Breast epithelium (tissue), 4 donors: Measurements from ENCODE around the gene MAPT. TPM values are rescaled to one million over a fixed set of nuclear protein-coding genes. Genes with fewer than 3 reads are reported as not detected.

ENCODE experiments used
- DNase-seq, 2 donors: peaks; one replicate each; pipeline ENCODE4 v3.0.0-alpha.2; 2019; ENCODE audit warnings: low spot score in 2 of 2
- H3K27ac ChIP-seq, 2 donors: fragments of 200-600 bp; sonication (generic) in 1 of 2; one replicate each; pipeline ENCODE4 v1.5.1; 2016 to 2019; ENCODE audit warnings: mild to moderate bottlenecking in 1 of 2
- H3K27me3 ChIP-seq, 2 donors: fragments of 200-600 bp; sonication (generic) in 1 of 2; one replicate each; pipeline versions ENCODE4 v1.5.1 to v1.6.0; 2017 to 2019; ENCODE audit warnings: control low read depth in 1 of 2, mild to moderate bottlenecking in 1 of 2
- H3K36me3 ChIP-seq: fragments of 200-600 bp; one replicate; pipeline ENCODE4 v1.5.1; 2019
- H3K4me1 ChIP-seq, 2 donors: fragments of 200-600 bp; sonication (generic); one replicate each; pipeline ENCODE4 v1.5.1; 2016 to 2019; ENCODE audit warnings: control low read depth in 1 of 2
- H3K4me3 ChIP-seq, 3 donors: fragments of 200-600 bp; sonication (generic); 1 replicate in 2 of 3; 2 replicates in 1 of 3; pipeline ENCODE4 v1.5.1; 2016 to 2019; ENCODE audit warnings: mild to moderate bottlenecking in 3 of 3, moderate library complexity in 2 of 3
- H3K9me3 ChIP-seq, 2 donors: fragments of 200-600 bp; sonication (generic) in 1 of 2; one replicate each; pipeline ENCODE4 v1.5.1; 2016 to 2019; ENCODE audit warnings: control low read depth in 1 of 2
- CTCF ChIP-seq, 3 donors: fragments of 450-650 bp; IDR thresholded peaks; one replicate each; pipeline ENCODE4 v1.5.1; 2016 to 2017; ENCODE audit warnings: antibody characterized with exemption in 3 of 3, mild to moderate bottlenecking in 3 of 3, moderate library complexity in 3 of 3
- POLR2A ChIP-seq: fragments of 450-650 bp; IDR thresholded peaks from one replicate; pipeline ENCODE4 v1.6.1; 2016; ENCODE audit warnings: antibody characterized with exemption, mild to moderate bottlenecking, moderate library complexity
- POLR2AphosphoS5 ChIP-seq, 3 donors: sonication (generic); formaldehyde crosslinking; IDR thresholded peaks; one replicate each; pipeline ENCODE4 v1.6.1; 2017; ENCODE audit warnings: antibody characterized with exemption in 3 of 3
- intact Hi-C: fragments of 100-400 bp; cut with DNase I; formaldehyde crosslinking; loops from one replicate; pipeline ENCODE4 v1.15.1; 2023; ENCODE audit warnings: low total_unique reads
- total RNA-seq, 3 donors: library from RNA; depleted of rRNA; stranded (reverse); fragments of >200 nt; gene quantifications; one replicate each; pipeline ENCODE4 v1.1.0, GENCODE V29; 2016

MAPT gene
- total RNA-seq, 3 donors from 2014 or later: 9.9 to 15.1 (median 12.4) TPM

DNA sequence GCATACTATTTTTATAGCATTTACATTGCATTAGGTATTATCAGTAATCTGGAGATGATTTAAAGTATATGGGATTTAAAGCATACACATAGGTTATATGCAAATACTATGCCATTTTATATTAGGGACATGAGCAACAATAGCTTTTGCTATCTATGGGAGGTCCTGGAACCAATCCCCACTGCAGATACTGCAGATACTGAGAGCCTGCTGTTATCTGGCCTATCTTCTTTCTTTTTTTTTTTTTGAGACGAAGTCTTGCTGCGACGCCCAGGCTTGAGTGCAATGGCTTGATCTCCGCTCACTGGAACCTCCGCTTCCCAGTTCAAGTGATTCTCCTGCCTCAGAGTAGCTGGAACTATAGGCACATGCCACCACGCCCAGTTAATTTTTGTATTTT, 142.1 kb downstream of the MAPT start:
- no peaks in the 10 kb centered on the region for H3K9me3 ChIP-seq
- TF ChIP-seq CTCF (IDR thresholded peaks at IDR 0.05) (no peak), POLR2A (no peak), POLR2AphosphoS5 (IDR thresholded peaks at IDR 0.05) (no peak)
- H3K27ac ChIP-seq: no peak overlapping the region
- H3K27me3 ChIP-seq: no peaks in the 10 kb centered on the region
- peaks cover 24% of the 10 kb centered on the region for H3K36me3 ChIP-seq
- intact Hi-C loops: no loop called here
- DNase-seq: no peak
- H3K4me1 ChIP-seq: no peaks in the 10 kb centered on the region
- H3K4me3 ChIP-seq: no peak overlapping the region

DNA sequence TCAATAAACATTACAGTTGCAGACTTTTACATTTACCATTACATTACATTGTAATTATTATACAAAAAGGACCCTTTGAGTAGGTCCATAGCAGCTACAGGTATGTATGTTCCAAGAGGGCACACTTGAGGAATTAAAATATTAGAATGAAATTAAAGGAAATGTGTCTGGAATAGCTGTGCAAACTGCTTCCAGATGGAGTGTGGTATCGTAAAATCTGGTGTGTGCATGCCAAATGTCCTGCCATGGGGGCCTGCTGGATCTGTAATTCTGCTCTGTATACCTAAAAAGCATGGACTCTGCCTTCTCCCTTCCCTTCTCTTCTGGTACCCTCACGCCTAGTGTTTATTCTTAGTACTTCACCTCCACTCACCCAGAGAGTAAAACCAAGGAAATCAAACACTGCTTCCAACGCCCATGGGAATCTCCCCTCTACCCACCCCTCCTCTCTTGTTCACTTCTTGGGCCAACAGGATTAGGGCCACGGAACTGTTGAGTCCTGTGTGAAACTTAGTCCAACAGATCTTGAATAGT, 143.4 kb downstream of the MAPT start:
- DNase-seq: no peak
- H3K4me1 ChIP-seq: no peaks in the 10 kb centered on the region
- no peak overlapping the region for H3K27ac ChIP-seq
- H3K9me3 ChIP-seq: no peaks in the 10 kb centered on the region
- peaks cover 24% of the 10 kb centered on the region for H3K36me3 ChIP-seq
- H3K27me3 ChIP-seq: no peaks in the 10 kb centered on the region
- intact Hi-C loops: no loop called here
- no peak for TF ChIP-seq CTCF (IDR thresholded peaks at IDR 0.05)
- TF ChIP-seq POLR2A: no peak
- TF ChIP-seq POLR2AphosphoS5 (IDR thresholded peaks at IDR 0.05): no peak
- no peak overlapping the region for H3K4me3 ChIP-seq

DNA sequence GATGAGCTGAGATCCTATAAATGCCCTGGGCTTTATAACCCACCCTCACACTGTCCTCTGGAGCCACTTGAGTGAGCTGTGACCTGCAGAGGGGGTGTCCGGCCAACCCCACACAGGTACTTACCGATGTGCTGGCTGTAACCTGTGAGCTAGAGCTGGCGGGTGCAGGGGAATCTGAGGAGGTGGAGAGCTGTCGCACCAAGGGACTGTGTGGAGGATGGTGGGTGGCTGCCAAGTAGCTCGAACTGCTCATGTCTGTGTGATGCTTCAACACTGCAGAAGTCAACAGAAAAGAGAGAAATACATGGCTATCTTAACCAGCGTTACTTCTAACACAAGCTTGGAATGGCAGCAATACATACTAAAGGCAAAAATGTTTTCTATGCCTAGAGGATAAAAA, 144.1 kb downstream of the MAPT start:
- H3K36me3 ChIP-seq: peaks cover 19% of the 10 kb centered on the region
- intact Hi-C loops: no loop called here
- no peak for TF ChIP-seq CTCF (IDR thresholded peaks at IDR 0.05)
- no peak for TF ChIP-seq POLR2A
- no peak for TF ChIP-seq POLR2AphosphoS5 (IDR thresholded peaks at IDR 0.05)
- H3K4me3 ChIP-seq: no peak overlapping the region
- DNase-seq: no peak
- no peaks in the 10 kb centered on the region for H3K9me3 ChIP-seq
- no peak overlapping the region for H3K27ac ChIP-seq
- H3K4me1 ChIP-seq: no peaks in the 10 kb centered on the region
- H3K27me3 ChIP-seq: no peaks in the 10 kb centered on the region

DNA sequence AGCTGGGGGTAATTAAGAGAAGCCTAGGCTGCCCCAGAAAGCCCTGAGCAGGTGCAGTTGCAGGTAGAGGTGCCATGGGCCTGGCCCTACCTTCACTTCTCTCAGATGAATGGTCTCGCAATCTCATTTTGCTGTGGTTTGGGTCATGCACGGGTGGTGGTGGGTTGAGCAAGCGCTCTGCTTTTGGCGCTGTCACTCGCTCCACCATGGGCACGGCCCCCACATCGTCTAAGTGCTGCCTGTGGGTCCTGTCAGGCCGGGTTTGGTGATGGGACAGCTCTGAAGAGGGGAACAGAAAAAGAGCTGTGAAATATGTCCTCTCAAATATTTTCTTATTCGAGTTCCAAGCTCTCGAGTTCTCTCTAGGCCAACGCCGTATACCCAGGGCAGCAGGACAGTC, 144.6 kb downstream of the MAPT start:
- intact Hi-C loops: no loop called here
- H3K4me3 ChIP-seq: no peak overlapping the region
- peaks cover 14% of the 10 kb centered on the region for H3K36me3 ChIP-seq
- H3K27me3 ChIP-seq: no peaks in the 10 kb centered on the region
- no peak for DNase-seq
- TF ChIP-seq POLR2AphosphoS5 (IDR thresholded peaks at IDR 0.05): no peak
- TF ChIP-seq CTCF (IDR thresholded peaks at IDR 0.05): no peak
- TF ChIP-seq POLR2A: no peak
- H3K4me1 ChIP-seq: peaks cover 0 to 4% of the 10 kb centered on the region in 2 donors
- no peaks in the 10 kb centered on the region for H3K9me3 ChIP-seq
- no peak overlapping the region for H3K27ac ChIP-seq

DNA sequence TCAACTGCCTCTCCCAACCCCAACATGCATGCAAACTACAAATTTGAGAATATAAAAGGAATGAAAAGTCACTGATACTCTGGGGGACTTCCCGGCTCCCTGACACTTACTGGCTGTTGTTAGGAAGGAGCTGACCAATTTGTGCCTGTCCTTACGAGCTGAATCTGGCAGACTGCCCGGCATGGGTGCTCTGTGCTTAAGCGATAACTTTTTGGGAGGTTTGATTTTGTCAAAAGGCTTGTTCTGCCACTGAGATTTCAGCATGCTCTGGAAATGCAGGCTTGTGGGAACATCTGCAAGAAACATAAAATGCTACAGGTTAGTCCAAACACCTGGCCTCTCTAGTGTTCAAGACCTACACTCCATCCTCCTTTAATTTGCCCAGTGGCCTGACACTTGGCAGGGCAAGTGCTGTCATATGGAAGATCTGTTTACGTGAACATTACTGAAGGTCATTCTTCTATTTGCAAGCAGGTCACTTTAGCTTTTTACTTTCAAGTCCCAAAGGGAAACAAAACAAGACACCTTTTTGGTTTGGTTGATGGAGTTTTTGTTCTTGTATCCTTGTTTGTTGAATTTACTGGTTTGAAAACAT, 145.3 kb downstream of the MAPT start:
- H3K4me1 ChIP-seq: peaks cover 0 to 8% of the 10 kb centered on the region in 2 donors
- TF ChIP-seq POLR2AphosphoS5 (IDR thresholded peaks at IDR 0.05) (no peak), CTCF (IDR thresholded peaks at IDR 0.05) (no peak), POLR2A (no peak)
- DNase-seq: no peak
- no peaks in the 10 kb centered on the region for H3K27me3 ChIP-seq
- intact Hi-C loops: no loop called here
- no peak overlapping the region for H3K27ac ChIP-seq
- H3K36me3 ChIP-seq: peaks cover 14% of the 10 kb centered on the region
- H3K4me3 ChIP-seq: no peak overlapping the region
- no peaks in the 10 kb centered on the region for H3K9me3 ChIP-seq
